ENCODE measurements around the gene MR1.

MR1 gene

GRCh38 chr1:181104790-181105133, 71.0 kb downstream of the MR1 start:
- Histone ChIP-seq H3K27me3 (ENCODE audit: insufficient read depth, insufficient read length) (peaks cover 55% of the 10 kb centered on the region), H3K36me3 (ENCODE audit: insufficient read depth, insufficient read length, low read length) (no peaks in the 10 kb centered on the region), H3K4me3 (ENCODE audit: insufficient read length, low read depth) (peak overlapping the region; percentile 61), H3K9me3 (ENCODE audit: insufficient read depth, low read length) (no peaks in the 10 kb centered on the region), H3K4me1 (ENCODE audit: insufficient read depth, insufficient read length) (peaks cover 21% of the 10 kb centered on the region), H3K9ac (ENCODE audit: insufficient read length, low read depth) (peak overlapping the region; percentile 87)
- DNase-seq (ENCODE audit: low read depth, low spot score), result no peak
- TF ChIP-seq YY1 (IDR thresholded peaks at IDR 0.05; ENCODE audit: insufficient read depth, insufficient read length) (no peak), SUZ12 (IDR thresholded peaks at IDR 0.05; ENCODE audit: extremely low read depth, insufficient read depth, insufficient read length) (no peak), ZNF274 (IDR thresholded peaks at IDR 0.05; ENCODE audit: low read depth, low read length) (no peak)

- Histone ChIP-seq H3K4me3 (ENCODE audit: insufficient read length, low read depth) (peak overlapping the region; percentile 61), H3K9ac (ENCODE audit: insufficient read length, low read depth) (peak overlapping the region; percentile 87), H3K4me1 (ENCODE audit: insufficient read depth, insufficient read length) (peaks cover 27% of the 10 kb centered on the region), H3K9me3 (ENCODE audit: insufficient read depth, low read length) (no peaks in the 10 kb centered on the region), H3K36me3 (ENCODE audit: insufficient read depth, insufficient read length, low read length) (no peaks in the 10 kb centered on the region), H3K27me3 (ENCODE audit: insufficient read depth, insufficient read length) (peaks cover 55% of the 10 kb centered on the region)
- no peak for TF ChIP-seq YY1 (IDR thresholded peaks at IDR 0.05; ENCODE audit: insufficient read depth, insufficient read length)
- TF ChIP-seq ZNF274 (IDR thresholded peaks at IDR 0.05; ENCODE audit: low read depth, low read length), result no peak
- no peak for TF ChIP-seq SUZ12 (IDR thresholded peaks at IDR 0.05; ENCODE audit: extremely low read depth, insufficient read depth, insufficient read length)
- DNase-seq (ENCODE audit: low read depth, low spot score), result no peak
These were observed 71.6 kb downstream of the MR1 start for GRCh38 chr1:181105134-181106021.

- Histone ChIP-seq H3K4me1 (ENCODE audit: insufficient read depth, insufficient read length) (peaks cover 25% of the 10 kb centered on the region), H3K9me3 (ENCODE audit: insufficient read depth, low read length) (no peaks in the 10 kb centered on the region), H3K9ac (ENCODE audit: insufficient read length, low read depth) (peak overlapping the region; percentile 29), H3K27me3 (ENCODE audit: insufficient read depth, insufficient read length) (peaks cover 55% of the 10 kb centered on the region), H3K36me3 (ENCODE audit: insufficient read depth, insufficient read length, low read length) (no peaks in the 10 kb centered on the region), H3K4me3 (ENCODE audit: insufficient read length, low read depth) (peak overlapping the region; percentile 44)
- no peak for DNase-seq (ENCODE audit: low read depth, low spot score)
- TF ChIP-seq SUZ12 (IDR thresholded peaks at IDR 0.05; ENCODE audit: extremely low read depth, insufficient read depth, insufficient read length) (no peak), YY1 (IDR thresholded peaks at IDR 0.05; ENCODE audit: insufficient read depth, insufficient read length) (no peak), ZNF274 (IDR thresholded peaks at IDR 0.05; ENCODE audit: low read depth, low read length) (no peak)
These were observed 72.2 kb downstream of the MR1 start for GRCh38 chr1:181106022-181106312.

- H3K27me3 ChIP-seq (ENCODE audit: insufficient read depth, insufficient read length), result peaks cover 55% of the 10 kb centered on the region
- no peaks in the 10 kb centered on the region for H3K36me3 ChIP-seq (ENCODE audit: insufficient read depth, insufficient read length, low read length)
- TF ChIP-seq YY1 (IDR thresholded peaks at IDR 0.05; ENCODE audit: insufficient read depth, insufficient read length) (no peak), SUZ12 (IDR thresholded peaks at IDR 0.05; ENCODE audit: extremely low read depth, insufficient read depth, insufficient read length) (no peak), ZNF274 (IDR thresholded peaks at IDR 0.05; ENCODE audit: low read depth, low read length) (no peak)
- H3K9me3 ChIP-seq (ENCODE audit: insufficient read depth, low read length), result no peaks in the 10 kb centered on the region
- H3K4me3 ChIP-seq (ENCODE audit: insufficient read length, low read depth), result no peak overlapping the region
- no peak for DNase-seq (ENCODE audit: low read depth, low spot score)
- H3K4me1 ChIP-seq (ENCODE audit: insufficient read depth, insufficient read length), result peaks cover 22% of the 10 kb centered on the region
- H3K9ac ChIP-seq (ENCODE audit: insufficient read length, low read depth), result no peak overlapping the region
These were observed 72.7 kb downstream of the MR1 start for GRCh38 chr1:181106479-181106878.

GRCh38 chr1:181107711-181108110, 73.9 kb downstream of the MR1 start:
- no peak overlapping the region for H3K4me3 ChIP-seq (ENCODE audit: insufficient read length, low read depth)
- H3K9me3 ChIP-seq (ENCODE audit: insufficient read depth, low read length), result no peaks in the 10 kb centered on the region
- H3K4me1 ChIP-seq (ENCODE audit: insufficient read depth, insufficient read length), result peaks cover 19% of the 10 kb centered on the region
- H3K27me3 ChIP-seq (ENCODE audit: insufficient read depth, insufficient read length), result peaks cover 51% of the 10 kb centered on the region
- no peak overlapping the region for H3K9ac ChIP-seq (ENCODE audit: insufficient read length, low read depth)
- H3K36me3 ChIP-seq (ENCODE audit: insufficient read depth, insufficient read length, low read length), result no peaks in the 10 kb centered on the region
- no peak for DNase-seq (ENCODE audit: low read depth, low spot score)
- TF ChIP-seq ZNF274 (IDR thresholded peaks at IDR 0.05; ENCODE audit: low read depth, low read length) (no peak), YY1 (IDR thresholded peaks at IDR 0.05; ENCODE audit: insufficient read depth, insufficient read length) (no peak), SUZ12 (IDR thresholded peaks at IDR 0.05; ENCODE audit: extremely low read depth, insufficient read depth, insufficient read length) (no peak)

GRCh38 chr1:181108304-181108867, 74.6 kb downstream of the MR1 start:
- no peak for TF ChIP-seq SUZ12 (IDR thresholded peaks at IDR 0.05; ENCODE audit: extremely low read depth, insufficient read depth, insufficient read length)
- no peak for TF ChIP-seq ZNF274 (IDR thresholded peaks at IDR 0.05; ENCODE audit: low read depth, low read length)
- no peak for TF ChIP-seq YY1 (IDR thresholded peaks at IDR 0.05; ENCODE audit: insufficient read depth, insufficient read length)
- Histone ChIP-seq H3K9me3 (ENCODE audit: insufficient read depth, low read length) (no peaks in the 10 kb centered on the region), H3K27me3 (ENCODE audit: insufficient read depth, insufficient read length) (peaks cover 44% of the 10 kb centered on the region), H3K36me3 (ENCODE audit: insufficient read depth, insufficient read length, low read length) (no peaks in the 10 kb centered on the region), H3K4me3 (ENCODE audit: insufficient read length, low read depth) (no peak overlapping the region), H3K9ac (ENCODE audit: insufficient read length, low read depth) (no peak overlapping the region), H3K4me1 (ENCODE audit: insufficient read depth, insufficient read length) (peaks cover 23% of the 10 kb centered on the region)
- DNase-seq (ENCODE audit: low read depth, low spot score), result no peak

- H3K4me1 ChIP-seq (ENCODE audit: insufficient read depth, insufficient read length), result peaks cover 30% of the 10 kb centered on the region
- H3K27me3 ChIP-seq (ENCODE audit: insufficient read depth, insufficient read length), result peaks cover 32% of the 10 kb centered on the region
- TF ChIP-seq YY1 (IDR thresholded peaks at IDR 0.05; ENCODE audit: insufficient read depth, insufficient read length) (no peak), SUZ12 (IDR thresholded peaks at IDR 0.05; ENCODE audit: extremely low read depth, insufficient read depth, insufficient read length) (no peak), ZNF274 (IDR thresholded peaks at IDR 0.05; ENCODE audit: low read depth, low read length) (no peak)
- no peaks in the 10 kb centered on the region for H3K36me3 ChIP-seq (ENCODE audit: insufficient read depth, insufficient read length, low read length)
- no peak overlapping the region for H3K9ac ChIP-seq (ENCODE audit: insufficient read length, low read depth)
- H3K4me3 ChIP-seq (ENCODE audit: insufficient read length, low read depth), result no peak overlapping the region
- H3K9me3 ChIP-seq (ENCODE audit: insufficient read depth, low read length), result peaks cover 2% of the 10 kb centered on the region; the same call in 1 of the 2 replicates
- no peak for DNase-seq (ENCODE audit: low read depth, low spot score)
These were observed 76.2 kb downstream of the MR1 start for GRCh38 chr1:181110013-181110412.

Measured in NT2/D1 (cell line).